Sigmoid colon (tissue), 4 donors: ENCODE data around the gene MME.

Experiments used
- CTCF ChIP-seq, 4 experiments: fragments of 450-650 bp in 3 of 4; fragments of 200-600 bp in 1 of 4; IDR thresholded peaks; one replicate each; pipeline ENCODE4 v1.5.1; 2016 to 2019; ENCODE audit warnings: antibody characterized with exemption in 4 of 4, mild to moderate bottlenecking in 3 of 4, moderate library complexity in 2 of 4
- EP300 ChIP-seq, 4 donors: sonication (generic); formaldehyde crosslinking; IDR thresholded peaks; one replicate each; pipeline ENCODE4 v1.6.1; 2017; ENCODE audit warnings: antibody characterized with exemption in 4 of 4
- POLR2AphosphoS5 ChIP-seq, 4 donors: sonication (generic); formaldehyde crosslinking; IDR thresholded peaks; one replicate each; pipeline ENCODE4 v1.6.1; 2017; ENCODE audit warnings: antibody characterized with exemption in 4 of 4

- no peak for TF ChIP-seq CTCF (IDR thresholded peaks at IDR 0.05)
- no peak for TF ChIP-seq POLR2AphosphoS5 (IDR thresholded peaks at IDR 0.05)
- TF ChIP-seq EP300 (IDR thresholded peaks at IDR 0.05): no peak
These were observed 74.1 kb downstream of the MME start for GRCh38 chr3:155154255-155154654.
